Kasumi-1 (cell line): Measurements from ENCODE around the gene POMP.
"Not testable (repeated sequence)": the region's sequence is repeated elsewhere in the genome, so short reads cannot be mapped to it uniquely, and the experiment has no call there.

Source experiments
- DNase-seq, 2 experiments: peaks; one replicate each; lab custom pipeline; 2025; lab: John Stamatoyannopoulos, UW

The POMP gene

DNA sequence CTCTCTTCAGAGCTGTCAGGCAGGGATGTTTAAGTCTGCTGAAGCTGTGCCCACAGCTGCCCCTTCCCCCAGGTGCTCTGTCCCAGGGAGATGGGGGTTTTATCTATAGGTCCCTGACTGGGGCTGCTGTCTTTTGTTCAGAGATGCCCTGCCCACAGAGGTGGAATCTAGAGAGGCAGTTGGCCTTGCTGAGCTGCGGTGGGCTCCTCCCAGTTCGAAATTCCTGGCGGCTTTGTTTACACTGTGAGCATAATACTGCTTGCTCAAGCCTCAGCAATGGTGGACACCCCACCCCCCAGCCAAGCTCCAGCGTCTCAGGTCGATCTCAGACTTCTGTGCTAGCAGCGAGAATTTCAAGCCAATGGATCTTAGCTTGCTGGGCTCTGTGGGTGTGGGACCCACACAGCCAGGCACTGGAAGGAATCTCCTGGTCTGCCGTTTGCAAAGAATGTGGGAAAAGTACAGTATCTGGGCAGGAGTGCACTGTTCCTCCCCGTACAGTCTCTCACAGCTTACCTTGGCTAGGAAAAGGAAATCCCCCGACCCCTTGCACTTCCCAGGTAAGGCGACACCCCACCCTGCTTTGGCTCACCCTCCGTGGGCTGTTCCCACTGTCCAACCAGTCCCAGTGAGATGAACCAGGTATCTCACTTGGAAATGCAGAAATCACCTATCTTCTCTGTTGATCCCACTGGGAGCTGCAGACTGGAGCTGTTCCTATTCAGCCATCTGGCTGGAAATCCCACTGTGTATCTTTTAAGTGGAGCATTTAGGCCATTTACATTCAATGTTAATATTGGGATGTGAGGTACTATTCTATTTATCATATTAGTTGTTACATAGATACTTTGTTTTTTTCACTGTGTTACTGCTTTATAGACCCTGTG, 34.9 kb downstream of the POMP start:
- not testable (repeated sequence) for DNase-seq

DNA sequence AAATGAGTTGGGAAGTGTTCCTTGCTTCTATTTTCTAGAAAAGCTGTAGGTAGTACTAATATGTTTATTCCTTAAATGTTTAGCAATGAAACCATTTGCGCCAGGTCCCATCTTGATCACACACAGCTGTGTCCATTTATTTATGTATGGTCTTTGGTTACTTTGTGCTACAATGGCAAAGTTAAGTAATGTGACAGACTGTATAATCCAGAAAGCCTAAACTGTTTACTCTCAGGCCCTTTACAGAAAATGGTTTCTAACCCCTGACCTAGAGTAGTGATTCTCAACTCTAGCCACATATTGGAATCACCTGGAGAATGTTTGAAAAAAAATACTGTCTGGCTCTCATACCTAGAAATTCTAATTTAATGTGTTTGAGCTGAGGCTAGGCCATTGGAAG, 38.5 kb downstream of the POMP start:
- DNase-seq: no peak

DNA sequence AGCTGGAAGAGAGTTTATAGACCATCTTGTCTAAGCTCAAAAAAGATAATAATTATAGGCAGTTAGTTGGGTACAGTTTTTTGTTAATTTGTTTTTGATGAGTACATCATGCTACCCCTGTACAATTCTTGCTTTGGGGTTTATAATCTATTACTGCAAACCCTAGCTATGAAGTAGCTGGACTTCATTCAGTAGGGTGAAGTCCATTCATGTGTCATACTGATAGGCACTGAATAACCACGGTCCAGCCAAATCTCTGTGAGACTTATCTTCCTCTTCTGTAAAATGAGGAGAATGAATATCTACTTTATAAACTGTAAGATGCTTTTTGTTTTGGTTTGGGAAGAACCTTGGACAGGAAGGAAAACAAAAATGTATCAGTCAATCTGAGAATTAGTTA, 40.3 kb downstream of the POMP start:
- DNase-seq: no peak

DNA sequence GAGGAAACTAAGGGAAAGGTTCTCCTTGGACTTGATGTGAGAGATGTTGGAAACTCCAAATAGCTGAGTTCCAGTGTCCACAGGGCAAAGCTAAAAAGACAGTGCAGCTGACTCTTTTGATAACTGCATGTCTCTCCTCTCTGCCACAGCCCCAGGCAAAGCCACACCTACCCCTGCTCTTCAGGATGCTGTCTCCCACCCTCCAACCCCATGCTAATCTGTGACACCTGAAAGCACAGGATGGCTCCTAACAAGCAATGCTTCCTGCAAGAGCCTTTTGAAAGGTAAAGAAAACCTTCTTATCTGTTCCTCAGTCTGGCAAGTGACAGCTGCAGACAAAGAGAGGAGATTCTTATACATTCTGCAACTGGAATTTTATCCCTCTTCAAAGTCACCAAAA, 45.4 kb downstream of the POMP start:
- no peak for DNase-seq

DNA sequence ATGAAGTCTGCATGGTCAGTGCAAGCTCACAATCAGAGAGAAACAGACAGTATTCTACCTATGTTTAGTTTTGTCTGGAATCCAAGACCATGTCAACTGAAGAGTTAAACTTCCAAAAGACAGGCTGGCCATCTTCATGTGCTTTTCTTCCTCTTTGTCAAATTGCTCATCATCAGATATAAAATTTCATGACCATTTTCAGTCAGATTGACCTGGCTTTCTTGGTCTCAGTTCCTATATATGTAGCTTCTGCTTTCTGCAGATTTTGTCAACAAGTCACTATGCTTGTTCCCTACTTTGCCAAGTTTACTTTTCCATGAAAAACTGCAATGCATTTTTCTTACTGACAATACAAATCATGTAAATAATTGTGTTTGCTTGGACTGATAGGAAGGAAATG, 46.0 kb downstream of the POMP start:
- DNase-seq: no peak

DNA sequence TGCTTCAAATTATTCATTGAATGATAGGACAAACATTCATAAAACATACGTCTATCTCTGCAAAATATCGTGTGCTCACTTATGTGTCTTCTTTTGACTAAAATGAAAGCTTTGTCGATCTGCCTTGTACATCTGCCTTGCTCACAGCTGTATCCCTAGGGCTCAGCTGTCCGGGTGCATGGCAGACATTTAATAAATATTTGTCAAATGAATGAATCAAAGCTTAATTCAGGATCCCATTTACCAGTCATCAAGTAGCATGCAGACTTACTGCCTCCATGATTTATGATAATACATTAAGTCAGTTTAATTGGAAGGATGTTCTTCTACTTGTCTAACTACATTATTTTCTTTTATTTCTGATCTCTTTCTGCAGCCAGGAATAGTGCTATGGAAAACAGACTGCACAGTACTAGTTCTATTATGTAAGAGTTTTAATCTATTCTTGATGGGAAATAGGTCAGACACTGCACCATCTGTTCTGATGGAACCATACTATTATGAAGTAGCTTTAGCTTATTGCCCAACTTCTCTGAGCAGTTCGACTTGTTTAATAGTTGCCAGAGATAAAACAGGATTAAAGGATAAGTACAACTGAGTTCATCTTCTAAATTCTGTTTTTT, 46.6 kb downstream of the POMP start:
- DNase-seq: no peak

DNA sequence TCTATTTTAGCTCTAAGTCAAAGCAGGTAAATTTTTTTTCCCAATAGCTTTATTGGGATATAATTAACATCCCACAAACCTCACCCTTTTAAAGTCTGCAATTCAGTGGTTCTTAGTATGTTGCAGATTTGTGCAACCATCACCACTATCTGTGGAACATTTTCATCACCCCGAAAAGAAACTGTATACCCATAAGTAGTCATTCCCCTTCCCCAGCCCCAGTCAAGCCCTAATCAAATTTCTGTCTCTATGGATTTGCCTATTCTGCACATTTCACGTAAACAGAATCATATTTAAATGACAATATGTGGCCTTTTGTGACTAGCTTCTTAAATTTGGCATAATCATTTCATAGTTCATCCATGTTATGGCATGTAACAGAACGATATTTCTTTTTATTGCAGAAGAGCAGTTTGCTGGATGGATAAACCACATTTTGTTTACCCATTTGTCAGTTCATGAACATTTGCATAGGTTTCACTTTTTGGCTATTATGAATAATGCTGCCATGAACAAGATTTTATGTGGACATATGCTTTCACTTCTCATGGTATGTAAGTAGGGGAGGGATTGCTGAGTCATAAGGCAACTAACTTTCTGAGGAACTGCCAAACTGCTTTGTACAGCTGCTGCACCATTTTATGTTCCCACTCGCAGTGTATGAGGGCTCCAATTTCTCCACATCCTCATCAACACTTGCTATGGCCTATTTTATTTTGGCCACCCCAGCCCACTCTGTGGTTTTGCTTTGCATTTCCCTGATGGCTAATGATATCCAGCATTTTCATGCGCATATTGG, 48.9 kb downstream of the POMP start:
- peak in 1 of 2 experiments; percentile 2 for DNase-seq

DNA sequence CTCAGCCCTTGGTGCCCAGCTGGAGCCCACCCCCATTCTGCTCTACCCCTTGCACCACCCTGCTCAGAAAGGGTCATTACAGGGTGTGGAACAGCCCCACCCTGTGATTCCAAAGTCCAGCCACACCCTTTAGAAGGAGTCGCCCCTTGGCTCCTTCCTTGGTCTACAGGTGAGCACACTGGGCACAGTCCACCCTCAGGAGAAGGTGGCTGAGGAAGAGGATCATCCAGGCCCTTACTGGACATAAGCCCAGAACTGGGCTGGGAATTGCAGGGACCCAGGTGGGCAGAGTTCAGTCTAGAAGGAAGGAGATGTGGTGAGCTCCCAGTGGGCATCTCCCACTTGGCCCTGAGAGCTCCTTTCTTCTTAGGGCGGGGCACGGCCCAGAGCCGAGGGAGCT, 51.2 kb downstream of the POMP start:
- DNase-seq: no peak

DNA sequence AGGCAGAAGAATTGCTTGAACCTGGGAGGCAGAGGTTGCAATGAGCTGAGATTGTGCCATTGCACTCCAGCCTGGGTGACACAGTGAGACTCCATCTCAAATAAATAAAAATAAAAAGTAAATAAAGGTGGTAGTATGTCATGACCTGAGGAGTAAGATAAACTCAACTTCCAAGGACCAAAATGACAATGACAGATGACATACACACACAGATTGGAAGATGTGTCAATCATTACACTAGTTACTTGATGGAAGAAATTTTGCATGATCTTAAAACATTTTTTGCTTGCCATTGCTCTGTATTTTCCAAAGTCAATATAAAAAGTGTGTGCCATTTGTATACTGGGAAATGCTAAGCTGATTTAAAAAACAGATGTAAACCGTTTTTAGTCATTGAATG, 55.7 kb downstream of the POMP start:
- no peak for DNase-seq

DNA sequence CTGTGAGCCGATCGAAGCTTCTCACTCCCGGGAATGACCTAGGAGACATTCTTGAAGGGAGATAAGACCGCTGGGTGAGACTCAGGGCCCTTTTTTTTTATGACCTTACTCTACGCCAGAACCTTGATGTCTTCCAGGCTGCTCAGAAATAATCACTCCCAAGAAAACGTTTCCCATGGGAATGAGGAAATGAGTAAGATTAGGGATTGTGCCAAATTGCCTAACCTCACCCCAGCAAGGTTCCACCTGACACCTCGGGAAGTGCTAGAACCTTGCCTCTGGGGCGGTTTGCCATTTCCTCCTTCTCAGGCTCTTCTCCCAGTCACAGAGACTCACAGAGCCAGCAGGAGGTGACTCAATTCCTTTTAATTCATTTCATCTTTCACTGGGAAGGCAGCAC, 57.6 kb downstream of the POMP start:
- no peak for DNase-seq

DNA sequence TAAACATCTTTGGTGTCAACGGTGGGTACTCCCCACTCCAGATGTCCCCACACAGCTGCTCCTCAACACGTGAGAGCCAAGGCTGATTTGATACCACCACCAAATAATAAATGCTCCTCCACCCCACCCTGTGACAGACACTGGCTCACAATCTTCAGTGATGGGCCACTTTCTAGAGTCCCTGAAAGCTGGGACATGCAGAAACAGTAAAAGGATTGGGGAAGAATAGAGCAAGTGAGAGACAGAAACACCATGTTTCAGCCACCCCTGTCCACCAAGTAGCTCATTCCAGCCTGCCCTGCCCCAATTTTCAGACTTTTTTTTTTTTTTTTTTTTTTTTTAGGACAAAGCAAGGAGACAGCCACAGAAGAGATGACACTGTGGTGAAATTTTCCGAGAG, 58.2 kb downstream of the POMP start:
- DNase-seq: no peak

DNA sequence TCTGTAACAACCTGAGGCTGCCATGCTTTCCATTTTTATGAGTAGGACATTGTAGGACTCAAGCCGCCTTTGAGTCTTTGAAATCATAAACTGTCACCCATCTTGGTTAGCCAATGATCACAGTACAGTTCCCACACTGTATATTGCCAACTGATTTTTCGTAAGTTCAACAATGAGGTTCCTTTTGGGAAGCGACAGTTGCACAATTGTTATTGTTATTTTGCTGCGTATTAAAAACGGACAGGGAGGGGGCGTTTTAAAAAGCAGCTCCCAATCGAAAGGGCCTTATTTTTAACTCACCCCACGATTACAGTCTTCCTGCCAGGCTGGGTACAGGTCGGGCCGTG, 59.2 kb downstream of the POMP start:
- no peak for DNase-seq

DNA sequence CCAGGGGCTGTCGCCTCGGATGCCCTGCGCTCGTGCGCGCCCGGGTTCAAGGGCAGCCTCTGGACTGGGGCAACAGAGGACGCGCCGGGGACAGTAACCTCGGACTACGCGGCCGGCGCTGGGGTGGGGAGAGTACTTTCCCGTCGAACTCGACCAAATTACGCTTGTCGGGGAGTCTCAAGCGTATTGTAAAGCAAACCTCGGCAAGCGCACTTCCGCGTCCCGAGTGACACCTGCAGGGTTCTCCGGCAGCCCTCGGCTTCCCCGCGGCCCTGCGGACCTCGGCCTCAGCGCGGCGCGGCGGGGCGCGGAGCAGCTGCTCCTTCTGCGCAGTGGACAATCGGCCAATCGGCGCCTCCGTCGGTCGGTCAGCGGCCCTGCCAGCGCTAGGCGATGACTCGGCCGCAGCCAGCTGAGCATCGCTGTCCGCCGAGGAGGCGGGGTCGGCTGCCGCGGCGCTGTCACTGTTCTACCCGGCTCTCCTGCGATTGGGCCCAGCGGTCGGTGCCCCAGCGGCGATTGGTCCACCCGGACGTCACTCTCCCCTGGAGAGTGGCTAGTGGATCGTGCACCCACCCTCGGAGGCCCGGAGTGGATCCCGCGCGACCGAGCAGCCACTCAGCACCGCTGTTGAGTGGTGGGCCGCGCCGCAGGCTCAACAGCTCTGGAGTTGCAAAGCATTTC, 59.8 kb downstream of the POMP start, which contains the start of gene SLC46A3:
Gene SLC46A3, minus strand, starts transcription at position 428 of the 684 bp plus-strand sequence. CDS start 972 bp downstream, outside the sequence.
- DNase-seq: peak; percentile 55 to 58

DNA sequence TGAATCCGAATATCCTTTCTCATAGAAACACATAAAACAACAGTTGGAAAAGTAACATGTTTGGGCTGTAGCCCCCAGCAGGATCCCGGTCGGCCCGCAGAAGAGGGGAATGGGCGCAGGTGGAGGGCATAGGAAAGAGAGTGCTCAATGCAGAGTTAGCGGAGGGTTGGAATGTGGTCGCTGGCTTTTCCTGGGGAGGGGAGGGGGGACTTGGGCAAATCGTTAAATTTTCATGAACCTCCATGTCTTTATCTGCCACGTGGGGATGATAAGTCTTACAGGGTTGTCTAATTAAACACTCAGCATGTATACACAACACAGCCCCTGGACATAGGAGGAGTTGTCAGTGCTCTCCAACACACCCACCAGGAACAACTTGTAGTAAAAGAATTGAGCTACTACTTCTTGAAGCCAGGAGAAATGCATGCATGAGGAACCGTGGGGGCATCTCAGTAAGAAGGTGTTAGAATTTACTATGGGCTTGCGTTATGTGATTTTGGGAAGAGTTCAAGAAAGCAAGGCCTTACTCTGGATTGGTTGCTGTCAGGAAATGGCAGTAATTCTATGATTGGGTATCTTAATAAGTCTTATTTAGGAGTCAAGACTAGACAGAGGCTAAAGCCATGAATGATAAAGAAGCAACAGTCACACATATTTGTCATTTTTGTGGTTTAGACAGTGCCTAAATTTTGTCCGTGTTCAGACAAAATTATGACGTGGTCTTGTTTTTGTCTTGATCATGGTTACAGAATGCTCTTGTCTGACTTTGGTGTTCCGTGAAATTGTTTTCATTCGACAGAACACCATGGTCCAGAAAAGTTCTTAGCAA, 60.5 kb downstream of the POMP start:
- no peak for DNase-seq

DNA sequence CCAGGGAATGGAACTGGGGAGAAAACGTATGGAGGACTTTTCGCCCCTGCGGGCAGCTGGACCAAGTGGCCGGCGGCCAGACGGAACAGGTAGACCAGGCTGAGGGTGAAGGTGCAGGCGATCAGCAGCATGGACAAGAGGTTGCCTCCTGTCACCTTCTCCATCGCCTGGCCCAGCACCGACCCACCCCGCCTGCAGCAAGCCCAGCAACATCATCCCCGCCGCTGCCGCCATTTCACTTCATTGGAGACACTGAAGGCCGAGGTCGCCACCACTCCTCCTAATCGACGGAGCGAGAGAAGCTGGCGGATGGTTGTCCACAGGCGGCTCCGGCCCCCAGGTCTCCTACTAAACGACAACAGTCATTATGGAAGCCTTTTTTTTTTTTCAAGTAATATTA, 64.9 kb downstream of the POMP start:
- no peak for DNase-seq

DNA sequence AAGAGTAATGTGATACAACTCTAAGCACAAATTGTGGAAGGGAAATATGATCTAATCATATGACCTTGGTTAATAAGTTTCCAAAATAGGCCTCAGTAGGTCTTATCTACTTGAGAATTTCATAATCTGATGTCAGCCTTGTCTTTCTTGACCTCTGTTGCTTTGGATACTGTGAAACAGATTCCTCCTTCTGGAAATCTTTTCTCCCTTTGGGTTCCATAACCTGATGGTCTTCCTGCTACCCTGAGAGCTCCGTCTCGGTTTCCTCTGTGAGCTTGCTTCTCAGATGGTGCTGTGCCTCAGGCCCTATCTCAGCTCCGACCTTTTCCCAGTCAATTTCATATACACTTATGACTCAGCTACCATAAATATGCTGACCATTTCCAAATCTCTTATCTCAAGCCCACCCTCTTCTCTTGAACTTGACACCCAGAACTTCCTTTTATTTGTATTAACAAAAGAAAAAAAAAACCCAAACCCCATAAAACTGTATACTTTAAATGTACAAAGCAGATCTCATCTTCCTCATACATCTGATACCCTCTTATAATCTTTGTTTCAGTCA, 66.2 kb downstream of the POMP start:
- no peak for DNase-seq
